ENCODE data around the gene HNRNPH3. TPM values are rescaled to one million over a fixed set of nuclear protein-coding genes. Genes with fewer than 3 reads are reported as not detected.

Gene HNRNPH3
- total and polyA plus RNA-seq, 2 experiments from 2014 or later = 96.1 to 182 TPM

DNA sequence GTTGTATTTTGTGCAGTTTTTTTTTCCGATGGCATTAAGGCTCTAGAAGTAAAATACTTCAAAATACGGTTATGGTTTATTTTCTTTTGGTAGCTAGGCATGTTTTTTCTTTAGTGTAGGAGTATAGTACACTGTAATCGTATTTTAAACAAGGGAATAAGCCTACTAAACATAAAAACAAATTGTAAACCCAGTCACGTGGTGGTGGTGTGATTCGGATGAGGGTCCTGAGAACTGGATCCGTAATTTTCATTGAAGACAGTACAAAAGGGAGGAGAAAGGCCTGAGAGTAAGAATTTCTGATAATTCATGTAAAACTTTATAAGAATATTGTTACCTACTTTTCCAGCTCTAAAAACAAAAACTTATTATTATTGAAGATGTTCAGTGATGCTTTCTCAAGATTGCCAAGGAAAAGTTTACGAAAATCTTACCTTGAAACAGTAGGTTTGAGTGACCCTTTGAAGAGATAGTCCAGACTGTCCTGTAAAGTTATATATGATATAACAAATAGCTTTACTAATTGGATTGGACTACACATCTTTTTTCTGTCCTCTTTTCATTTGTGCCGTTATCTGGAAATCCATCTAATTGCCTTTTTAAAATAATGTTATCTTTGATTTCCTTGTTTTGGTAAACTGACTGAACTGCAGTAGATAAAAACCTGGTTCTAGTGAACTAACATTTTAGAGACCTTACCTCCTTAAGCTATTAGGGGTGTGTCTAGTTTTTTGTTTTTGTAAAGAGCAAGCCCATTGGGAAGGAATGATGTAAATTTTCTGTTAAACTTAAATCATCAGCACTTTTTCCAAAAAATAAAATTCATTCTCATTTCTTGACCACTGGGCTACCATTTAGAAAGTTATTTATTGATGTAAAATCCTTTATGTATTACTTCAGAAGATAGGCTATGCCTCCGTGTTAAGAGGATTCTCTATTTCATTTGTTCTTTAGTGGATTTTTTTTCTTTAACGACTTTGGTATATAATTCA lies 1.9 kb downstream of the HNRNPH3 start:
- TF ChIP-seq, protein P1, sequence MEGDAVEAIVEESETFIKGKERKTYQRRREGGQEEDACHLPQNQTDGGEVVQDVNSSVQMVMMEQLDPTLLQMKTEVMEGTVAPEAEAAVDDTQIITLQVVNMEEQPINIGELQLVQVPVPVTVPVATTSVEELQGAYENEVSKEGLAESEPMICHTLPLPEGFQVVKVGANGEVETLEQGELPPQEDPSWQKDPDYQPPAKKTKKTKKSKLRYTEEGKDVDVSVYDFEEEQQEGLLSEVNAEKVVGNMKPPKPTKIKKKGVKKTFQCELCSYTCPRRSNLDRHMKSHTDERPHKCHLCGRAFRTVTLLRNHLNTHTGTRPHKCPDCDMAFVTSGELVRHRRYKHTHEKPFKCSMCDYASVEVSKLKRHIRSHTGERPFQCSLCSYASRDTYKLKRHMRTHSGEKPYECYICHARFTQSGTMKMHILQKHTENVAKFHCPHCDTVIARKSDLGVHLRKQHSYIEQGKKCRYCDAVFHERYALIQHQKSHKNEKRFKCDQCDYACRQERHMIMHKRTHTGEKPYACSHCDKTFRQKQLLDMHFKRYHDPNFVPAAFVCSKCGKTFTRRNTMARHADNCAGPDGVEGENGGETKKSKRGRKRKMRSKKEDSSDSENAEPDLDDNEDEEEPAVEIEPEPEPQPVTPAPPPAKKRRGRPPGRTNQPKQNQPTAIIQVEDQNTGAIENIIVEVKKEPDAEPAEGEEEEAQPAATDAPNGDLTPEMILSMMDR (IDR thresholded peaks at IDR 0.05; ENCODE audit: low read depth, low read length) = no peak

DNA sequence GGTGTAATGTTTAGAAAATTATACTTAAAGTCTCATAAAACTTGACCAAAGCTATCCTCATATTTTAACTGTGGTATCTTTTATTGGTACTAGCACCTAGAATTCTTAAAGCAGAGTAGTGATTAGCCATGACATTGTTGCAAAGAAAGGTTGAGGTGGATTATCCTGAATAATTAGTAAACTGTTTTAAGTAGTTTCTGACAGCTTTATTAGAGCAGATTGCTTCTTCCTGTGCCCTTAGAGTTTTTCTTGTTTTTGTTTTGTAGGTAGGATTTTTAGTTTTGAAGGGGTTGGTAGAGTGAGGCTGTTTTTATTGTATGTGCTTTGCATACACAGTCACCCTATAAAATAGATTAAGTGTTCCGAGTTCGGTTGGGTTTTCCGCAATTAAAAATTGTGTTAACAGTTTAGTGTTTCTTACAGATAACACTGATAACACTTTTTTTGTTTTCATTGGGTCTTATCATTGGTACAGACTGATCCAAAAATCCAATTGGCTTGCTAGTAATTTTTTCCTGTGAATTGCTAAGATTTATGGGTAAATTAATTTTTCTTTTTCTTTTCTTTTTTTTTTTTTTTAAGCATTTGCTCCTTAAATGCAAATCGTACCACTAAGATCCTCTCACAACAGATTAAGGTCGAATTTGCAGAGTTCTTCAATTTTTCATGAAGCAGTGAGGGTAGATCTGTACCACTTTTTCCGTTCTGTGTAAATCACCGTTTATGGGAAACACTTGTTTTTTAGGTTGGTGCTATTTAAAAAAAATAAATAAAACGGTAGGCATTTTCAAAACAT lies 3.0 kb downstream of the HNRNPH3 start:
- Histone ChIP-seq H3K27me3 (no peaks in the 10 kb centered on the region), H3K4me3 (peak overlapping the region; percentile 82), H3K9me3 (ENCODE audit: low read depth) (no peaks in the 10 kb centered on the region), H3K4me1 (ENCODE audit: low read depth) (peaks cover 37% of the 10 kb centered on the region), H3K36me3 (peaks cover 21% of the 10 kb centered on the region), H3K27ac (no peak overlapping the region)
- TF ChIP-seq, protein P1 (IDR thresholded peaks at IDR 0.05; ENCODE audit: low read depth, low read length) = no peak
- DNase-seq (ENCODE audit: low read depth in 1 of 2, low spot score in 1 of 2) = no peak

More for the DNA sequence above, 1.9 kb downstream of the HNRNPH3 start:
- H3K36me3 ChIP-seq = peaks cover 10% of the 10 kb centered on the region
- peaks cover 37% of the 10 kb centered on the region for H3K4me1 ChIP-seq (ENCODE audit: low read depth)
- peak overlapping the region; percentile 82 for H3K4me3 ChIP-seq
- no peak for DNase-seq (ENCODE audit: low read depth in 1 of 2, low spot score in 1 of 2)
- no peaks in the 10 kb centered on the region for H3K27me3 ChIP-seq
- H3K9me3 ChIP-seq (ENCODE audit: low read depth) = no peaks in the 10 kb centered on the region
- H3K27ac ChIP-seq = peak overlapping the region; percentile 95

DNA sequence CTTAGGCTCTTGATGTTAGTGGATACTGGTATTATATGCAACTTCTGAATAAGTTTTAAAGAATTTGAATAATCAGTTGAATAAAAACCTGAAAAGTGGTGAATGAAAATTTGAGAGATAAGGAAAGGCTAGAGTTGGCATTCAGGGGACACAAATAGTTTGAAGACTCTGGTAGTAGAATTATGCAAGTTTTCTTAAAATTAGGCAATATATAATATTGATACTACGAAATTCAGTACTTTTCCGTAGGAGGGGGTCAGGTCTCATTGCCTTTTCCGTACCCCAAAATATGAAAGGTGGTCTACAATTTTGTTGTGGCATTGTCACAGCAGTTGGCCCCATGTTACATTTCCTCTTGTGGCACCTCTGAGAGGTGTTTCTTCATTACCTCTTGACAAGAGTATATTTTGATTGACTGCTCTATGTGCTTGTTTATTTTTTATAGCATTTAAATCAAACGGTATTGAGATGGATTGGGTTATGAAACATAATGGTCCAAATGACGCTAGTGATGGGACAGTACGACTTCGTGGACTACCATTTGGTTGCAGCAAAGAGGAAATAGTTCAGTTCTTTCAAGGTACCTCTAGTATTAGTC lies 5.0 kb downstream of the HNRNPH3 start:
- no peaks in the 10 kb centered on the region for H3K27me3 ChIP-seq
- DNase-seq (ENCODE audit: low read depth in 1 of 2, low spot score in 1 of 2) = no peak
- TF ChIP-seq, protein P1 (IDR thresholded peaks at IDR 0.05; ENCODE audit: low read depth, low read length) = no peak
- H3K4me1 ChIP-seq (ENCODE audit: low read depth) = peaks cover 37% of the 10 kb centered on the region
- H3K27ac ChIP-seq = no peak overlapping the region
- peaks cover 41% of the 10 kb centered on the region for H3K36me3 ChIP-seq
- H3K4me3 ChIP-seq = no peak overlapping the region
- H3K9me3 ChIP-seq (ENCODE audit: low read depth) = no peaks in the 10 kb centered on the region

DNA sequence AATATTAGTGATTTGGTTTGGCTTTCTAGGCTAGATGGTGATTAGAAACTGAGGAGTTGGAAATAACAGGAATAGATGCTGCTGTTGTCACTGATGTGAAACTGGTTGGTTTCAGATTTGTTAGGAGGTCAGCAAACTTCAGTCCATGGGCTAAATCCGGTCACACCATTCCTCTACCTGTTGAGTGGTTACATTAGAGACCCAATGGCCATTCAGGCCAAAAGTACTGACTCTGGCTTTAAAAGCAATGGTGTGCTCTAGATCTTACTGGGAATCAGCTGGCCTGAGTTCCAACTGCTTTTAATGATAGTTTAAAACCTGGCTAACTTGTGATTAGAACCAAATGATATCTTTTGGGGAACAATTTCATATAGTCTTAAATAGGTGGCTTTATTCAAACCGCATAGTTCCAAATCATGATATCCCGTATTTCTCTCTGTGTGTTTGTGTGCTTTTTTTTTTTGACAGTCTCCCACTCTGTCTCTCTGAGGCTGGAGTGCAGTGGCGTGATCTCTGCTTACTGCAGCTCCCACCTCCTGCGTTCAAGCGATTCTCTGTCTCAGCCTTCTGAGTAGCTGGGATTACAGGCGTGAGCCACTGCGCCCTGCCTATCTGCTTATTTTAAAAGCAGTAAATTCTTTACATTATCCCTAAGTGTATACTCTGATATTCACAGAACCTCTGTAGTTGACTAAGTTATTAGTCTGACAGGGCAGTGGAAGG lies 8.7 kb downstream of the HNRNPH3 start:
- Histone ChIP-seq H3K27ac (peak overlapping the region; percentile 28), H3K4me1 (ENCODE audit: low read depth) (peaks cover 20% of the 10 kb centered on the region), H3K4me3 (no peak overlapping the region), H3K36me3 (peaks cover 74% of the 10 kb centered on the region), H3K27me3 (no peaks in the 10 kb centered on the region), H3K9me3 (ENCODE audit: low read depth) (no peaks in the 10 kb centered on the region)
- no peak for DNase-seq (ENCODE audit: low read depth in 1 of 2, low spot score in 1 of 2)
- TF ChIP-seq, protein P1 (IDR thresholded peaks at IDR 0.05; ENCODE audit: low read depth, low read length) = no peak

All from cardiac muscle cell (in vitro differentiated cells and primary cell).